ENCODE results near the gene STX2.

The STX2 gene

DNA sequence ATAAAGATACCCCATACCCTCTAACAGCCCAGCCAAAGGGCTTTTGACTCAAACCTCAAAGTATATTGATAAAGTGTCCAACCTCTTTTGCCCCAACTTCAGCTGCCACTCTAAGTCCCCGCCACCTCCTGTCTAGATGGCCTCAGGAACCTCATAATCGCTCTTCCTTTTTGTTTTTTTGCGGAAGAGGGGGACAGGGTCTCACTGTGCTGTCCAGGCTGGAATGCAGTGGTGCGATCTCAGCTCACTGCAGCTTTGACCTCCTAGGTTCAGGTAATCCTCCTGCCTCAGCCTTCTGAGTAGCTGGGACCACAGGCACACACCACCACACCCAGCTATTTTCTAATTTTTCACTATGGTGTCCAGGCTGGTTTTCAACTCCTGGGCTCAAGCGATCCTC, 60.3 kb downstream of the STX2 start:
- TF ChIP-seq EZH2phosphoT487 (IDR thresholded peaks at IDR 0.05; ENCODE audit: low read length) (no peak), CTCF (IDR thresholded peaks at IDR 0.05; ENCODE audit: low read length) (no peak), EZH2 (optimal IDR thresholded peaks at IDR 0.05; ENCODE audit: low read depth, low read length) (no peak)
- Histone ChIP-seq H2AFZ (ENCODE audit: low read length) (no peak overlapping the region), H3K9me3 (replicated peaks; ENCODE audit: insufficient read depth, low read length) (no peaks in the 10 kb centered on the region), H3K36me3 (replicated peaks; ENCODE audit: insufficient read depth, low read length) (no peaks in the 10 kb centered on the region), H3K4me2 (ENCODE audit: low read depth, low read length) (no peak overlapping the region), H3K4me3 (ENCODE audit: low read length) (no peak overlapping the region), H3F3A (ENCODE audit: insufficient read depth, low read length) (no peaks in the 10 kb centered on the region), H3K27ac (ENCODE audit: low read length) (no peak overlapping the region), H3K27me3 (replicated peaks; ENCODE audit: insufficient read depth, low read length) (peaks cover 12% of the 10 kb centered on the region), H3K4me1 (ENCODE audit: low read length) (no peaks in the 10 kb centered on the region), H3K9ac (ENCODE audit: low read length) (no peak overlapping the region), H3K9me2 (replicated peaks; ENCODE audit: insufficient read depth, low read length) (no peaks in the 10 kb centered on the region), H3K79me2 (ENCODE audit: low read length) (no peaks in the 10 kb centered on the region), H4K20me1 (ENCODE audit: insufficient read depth, low read length) (no peaks in the 10 kb centered on the region)
- no peak for DNase-seq

DNA sequence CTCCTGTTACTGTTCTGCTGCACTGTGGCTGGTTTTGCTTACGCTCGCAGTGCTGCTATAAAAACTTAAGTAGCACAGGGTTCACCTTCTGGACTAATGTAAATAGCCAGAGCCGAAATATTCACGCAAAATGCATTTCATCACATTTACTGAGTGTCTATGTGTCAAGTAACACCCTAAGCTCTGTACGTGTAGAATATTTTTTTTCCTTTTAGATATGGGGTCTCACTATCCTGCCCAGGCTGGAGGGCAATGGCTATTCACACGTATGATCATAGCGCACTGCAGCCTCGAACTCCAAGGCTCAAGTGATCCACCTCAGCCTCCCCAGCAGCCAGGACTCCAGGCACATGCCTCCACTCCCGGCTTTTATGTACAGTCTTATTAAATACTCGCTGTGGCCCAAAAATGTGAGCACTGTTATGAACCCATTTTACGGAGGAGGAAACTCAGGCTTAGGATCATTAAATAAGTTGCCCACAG, 62.2 kb downstream of the STX2 start:
- Histone ChIP-seq H3K36me3 (replicated peaks; ENCODE audit: insufficient read depth, low read length) (no peaks in the 10 kb centered on the region), H2AFZ (ENCODE audit: low read length) (no peak overlapping the region), H3F3A (ENCODE audit: insufficient read depth, low read length) (no peaks in the 10 kb centered on the region), H3K9me2 (replicated peaks; ENCODE audit: insufficient read depth, low read length) (no peaks in the 10 kb centered on the region), H3K27me3 (replicated peaks; ENCODE audit: insufficient read depth, low read length) (peaks cover 12% of the 10 kb centered on the region), H3K4me1 (ENCODE audit: low read length) (no peaks in the 10 kb centered on the region), H4K20me1 (ENCODE audit: insufficient read depth, low read length) (no peaks in the 10 kb centered on the region), H3K9ac (ENCODE audit: low read length) (no peak overlapping the region), H3K4me2 (ENCODE audit: low read depth, low read length) (no peak overlapping the region), H3K9me3 (replicated peaks; ENCODE audit: insufficient read depth, low read length) (no peaks in the 10 kb centered on the region), H3K4me3 (ENCODE audit: low read length) (no peak overlapping the region), H3K27ac (ENCODE audit: low read length) (no peak overlapping the region), H3K79me2 (ENCODE audit: low read length) (no peaks in the 10 kb centered on the region)
- no peak for TF ChIP-seq CTCF (IDR thresholded peaks at IDR 0.05; ENCODE audit: low read length)
- no peak for TF ChIP-seq EZH2 (optimal IDR thresholded peaks at IDR 0.05; ENCODE audit: low read depth, low read length)
- TF ChIP-seq EZH2phosphoT487 (IDR thresholded peaks at IDR 0.05; ENCODE audit: low read length) = no peak
- no peak for DNase-seq

GRCh38 chr12:130775953-130776856, 62.8 kb downstream of the STX2 start:
- Histone ChIP-seq H3K27me3 (replicated peaks; ENCODE audit: insufficient read depth, low read length) (peaks cover 12% of the 10 kb centered on the region), H3K4me1 (ENCODE audit: low read length) (no peaks in the 10 kb centered on the region), H4K20me1 (ENCODE audit: insufficient read depth, low read length) (no peaks in the 10 kb centered on the region), H3K27ac (ENCODE audit: low read length) (no peak overlapping the region), H3K9me2 (replicated peaks; ENCODE audit: insufficient read depth, low read length) (no peaks in the 10 kb centered on the region), H3K9ac (ENCODE audit: low read length) (no peak overlapping the region), H3K9me3 (replicated peaks; ENCODE audit: insufficient read depth, low read length) (no peaks in the 10 kb centered on the region), H2AFZ (ENCODE audit: low read length) (no peak overlapping the region), H3K4me2 (ENCODE audit: low read depth, low read length) (no peak overlapping the region), H3K36me3 (replicated peaks; ENCODE audit: insufficient read depth, low read length) (no peaks in the 10 kb centered on the region), H3K4me3 (ENCODE audit: low read length) (no peak overlapping the region), H3F3A (ENCODE audit: insufficient read depth, low read length) (no peaks in the 10 kb centered on the region), H3K79me2 (ENCODE audit: low read length) (no peaks in the 10 kb centered on the region)
- TF ChIP-seq EZH2 (optimal IDR thresholded peaks at IDR 0.05; ENCODE audit: low read depth, low read length) = no peak
- no peak for TF ChIP-seq EZH2phosphoT487 (IDR thresholded peaks at IDR 0.05; ENCODE audit: low read length)
- TF ChIP-seq CTCF (IDR thresholded peaks at IDR 0.05; ENCODE audit: low read length) = no peak
- DNase-seq = no peak
